Esophagus muscularis mucosa (tissue), 4 donors: ENCODE results near the gene RNF111. TPM values are rescaled to one million over a fixed set of nuclear protein-coding genes. Genes with fewer than 3 reads are reported as not detected.
"Not testable (repeated sequence)": the region's sequence is repeated elsewhere in the genome, so short reads cannot be mapped to it uniquely, and the experiment has no call there.

Experiments
- DNase-seq: peaks from one replicate; pipeline ENCODE4 v3.0.0-alpha.2; 2017; ENCODE audit errors: extremely low spot score
- H3K27ac ChIP-seq, 4 donors: fragments of 200-600 bp; sonication (generic); replicated peaks in 1 of 4; 1 replicate in 3 of 4; 2 replicates in 1 of 4; pipeline ENCODE4 v1.5.1; 2016 to 2019; ENCODE audit warnings: mild to moderate bottlenecking in 1 of 4
- H3K27me3 ChIP-seq, 4 donors: fragments of 200-600 bp; sonication (generic); one replicate each; pipeline versions ENCODE4 v1.5.1 to v1.6.0; 2016 to 2019
- H3K36me3 ChIP-seq, 4 donors: fragments of 200-600 bp; sonication (generic); one replicate each; pipeline ENCODE4 v1.5.1; 2016 to 2019
- H3K4me1 ChIP-seq, 4 donors: fragments of 200-600 bp; sonication (generic); one replicate each; pipeline ENCODE4 v1.5.1; 2016 to 2019
- H3K4me3 ChIP-seq, 4 donors: fragments of 200-600 bp; sonication (generic); 1 replicate in 2 of 4; 2 replicates in 2 of 4; pipeline ENCODE4 v1.5.1; 2016 to 2019; ENCODE audit warnings: mild to moderate bottlenecking in 4 of 4, moderate library complexity in 1 of 4
- H3K9me3 ChIP-seq, 4 donors: fragments of 200-600 bp; sonication (generic); 1 replicate in 3 of 4; 2 replicates in 1 of 4; pipeline ENCODE4 v1.5.1; 2016 to 2019
- EP300 ChIP-seq: sonication (generic); formaldehyde crosslinking; IDR thresholded peaks from one replicate; pipeline ENCODE4 v1.6.1; 2017; ENCODE audit warnings: antibody characterized with exemption
- POLR2A ChIP-seq: fragments of 450-650 bp; IDR thresholded peaks from one replicate; pipeline ENCODE4 v1.6.1; 2017; ENCODE audit warnings: antibody characterized with exemption, moderate library complexity, mild to moderate bottlenecking, low read depth
- POLR2AphosphoS5 ChIP-seq, 2 donors: sonication (generic); formaldehyde crosslinking; IDR thresholded peaks; one replicate each; pipeline ENCODE4 v1.6.1; 2017; ENCODE audit warnings: antibody characterized with exemption in 2 of 2
- WGBS: methylation state at CpG from one replicate; pipeline ENCODE4 v1.1.5; 2018; 5-methylcytosine and 5-hydroxymethylcytosine counted together
- intact Hi-C: fragments of 100-400 bp; cut with DNase I; formaldehyde crosslinking; loops from one replicate; pipeline ENCODE4 v1.15.1; 2023
- total RNA-seq, 4 donors: library from RNA; depleted of rRNA; stranded (reverse); fragments of >200 nt; gene quantifications; one replicate each; pipeline versions ENCODE4 v1.1.0 to v1.2.1, GENCODE V29; 2016
- TF ChIP-seq, protein P1 (sequence below), 3 experiments: fragments of 200-600 bp in 2 of 3; fragments of 450-650 bp in 1 of 3; sonication (generic) in 2 of 3; IDR thresholded peaks; one replicate each; pipeline ENCODE4 v1.5.1; 2017 to 2019; ENCODE audit warnings: antibody characterized with exemption in 3 of 3, mild to moderate bottlenecking in 2 of 3, moderate library complexity in 1 of 3

Gene RNF111
- total RNA-seq, 4 donors from 2014 or later: 14.1 to 19.9 (median 18.4) TPM

DNA sequence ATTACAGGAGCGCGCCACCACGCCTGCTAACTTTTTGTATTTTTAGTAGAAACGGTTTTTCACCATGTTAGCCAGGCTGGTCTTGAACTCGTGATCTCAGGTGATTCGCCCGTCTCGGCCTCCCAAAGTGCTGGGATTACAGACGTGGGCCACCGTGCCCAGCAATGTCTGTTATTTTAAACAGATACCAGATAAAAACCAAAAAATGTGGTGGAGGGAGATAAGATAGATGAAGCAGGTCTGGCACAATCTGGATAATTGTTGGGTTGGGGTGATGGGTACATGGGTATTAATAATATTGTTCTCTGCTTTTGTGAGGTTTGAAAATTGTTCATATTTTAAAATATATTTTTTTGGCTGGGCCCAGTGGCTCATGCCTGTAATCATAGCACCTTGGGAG is 4.7 kb downstream of the RNF111 start:
- intact Hi-C loops: no loop called here
- H3K27me3 ChIP-seq: no peaks in the 10 kb centered on the region
- WGBS: 93% methylated on average over 10 of the region's 10 CpGs

DNA sequence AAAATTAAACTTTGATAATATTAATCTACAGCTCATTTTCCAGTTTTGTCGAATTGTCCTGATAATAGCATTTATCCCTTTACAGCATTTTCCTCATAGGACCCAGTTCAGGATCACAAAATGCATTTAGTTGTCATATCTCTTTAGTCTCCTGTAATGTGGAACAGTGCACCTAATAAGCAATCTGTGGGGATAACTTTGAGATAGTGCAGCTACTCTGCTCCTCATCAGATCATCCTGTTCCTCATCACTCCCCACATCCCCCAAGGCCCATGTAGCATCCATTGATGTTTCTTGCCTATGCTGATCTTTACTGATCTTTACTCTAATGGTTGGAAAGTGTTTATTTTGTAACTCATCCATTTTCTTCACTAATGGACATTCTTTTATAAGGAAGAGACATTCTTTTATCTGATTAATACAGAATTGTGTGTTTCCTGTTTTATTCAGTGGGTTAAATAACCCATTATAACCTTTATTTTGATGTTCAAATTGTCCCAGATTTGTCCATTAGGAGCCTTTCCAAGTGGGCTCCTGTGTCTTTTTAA is 7.5 kb downstream of the RNF111 start:
- H3K27ac ChIP-seq: no peak overlapping the region
- peaks cover 0 to 7% (median 3%) of the 10 kb centered on the region in 4 donors for H3K36me3 ChIP-seq
- H3K4me3 ChIP-seq: no peak overlapping the region
- no peak for DNase-seq
- WGBS: 93% methylated on average over 1 of the region's 1 CpG
- H3K4me1 ChIP-seq: peaks cover 15 to 36% (median 31%) of the 10 kb centered on the region in 4 donors
- H3K27me3 ChIP-seq: no peaks in the 10 kb centered on the region
- no peaks in the 10 kb centered on the region for H3K9me3 ChIP-seq
- TF ChIP-seq POLR2AphosphoS5 (IDR thresholded peaks at IDR 0.05) (no peak), EP300 (no peak), POLR2A (no peak)
- TF ChIP-seq, protein P1, sequence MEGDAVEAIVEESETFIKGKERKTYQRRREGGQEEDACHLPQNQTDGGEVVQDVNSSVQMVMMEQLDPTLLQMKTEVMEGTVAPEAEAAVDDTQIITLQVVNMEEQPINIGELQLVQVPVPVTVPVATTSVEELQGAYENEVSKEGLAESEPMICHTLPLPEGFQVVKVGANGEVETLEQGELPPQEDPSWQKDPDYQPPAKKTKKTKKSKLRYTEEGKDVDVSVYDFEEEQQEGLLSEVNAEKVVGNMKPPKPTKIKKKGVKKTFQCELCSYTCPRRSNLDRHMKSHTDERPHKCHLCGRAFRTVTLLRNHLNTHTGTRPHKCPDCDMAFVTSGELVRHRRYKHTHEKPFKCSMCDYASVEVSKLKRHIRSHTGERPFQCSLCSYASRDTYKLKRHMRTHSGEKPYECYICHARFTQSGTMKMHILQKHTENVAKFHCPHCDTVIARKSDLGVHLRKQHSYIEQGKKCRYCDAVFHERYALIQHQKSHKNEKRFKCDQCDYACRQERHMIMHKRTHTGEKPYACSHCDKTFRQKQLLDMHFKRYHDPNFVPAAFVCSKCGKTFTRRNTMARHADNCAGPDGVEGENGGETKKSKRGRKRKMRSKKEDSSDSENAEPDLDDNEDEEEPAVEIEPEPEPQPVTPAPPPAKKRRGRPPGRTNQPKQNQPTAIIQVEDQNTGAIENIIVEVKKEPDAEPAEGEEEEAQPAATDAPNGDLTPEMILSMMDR (IDR thresholded peaks at IDR 0.05): no peak
- intact Hi-C loops: no loop called here

More for the DNA sequence above, 4.7 kb downstream of the RNF111 start:
- no peak for DNase-seq
- TF ChIP-seq POLR2AphosphoS5 (IDR thresholded peaks at IDR 0.05) (no peak), POLR2A (no peak), EP300 (no peak)
- TF ChIP-seq, protein P1 (IDR thresholded peaks at IDR 0.05): no peak
- H3K36me3 ChIP-seq: peaks cover 0 to 7% (median 3%) of the 10 kb centered on the region in 4 donors
- H3K4me3 ChIP-seq: no peak overlapping the region
- H3K4me1 ChIP-seq: peaks cover 27 to 50% (median 40%) of the 10 kb centered on the region in 4 donors
- no peaks in the 10 kb centered on the region for H3K9me3 ChIP-seq
- H3K27ac ChIP-seq: no peak overlapping the region

DNA sequence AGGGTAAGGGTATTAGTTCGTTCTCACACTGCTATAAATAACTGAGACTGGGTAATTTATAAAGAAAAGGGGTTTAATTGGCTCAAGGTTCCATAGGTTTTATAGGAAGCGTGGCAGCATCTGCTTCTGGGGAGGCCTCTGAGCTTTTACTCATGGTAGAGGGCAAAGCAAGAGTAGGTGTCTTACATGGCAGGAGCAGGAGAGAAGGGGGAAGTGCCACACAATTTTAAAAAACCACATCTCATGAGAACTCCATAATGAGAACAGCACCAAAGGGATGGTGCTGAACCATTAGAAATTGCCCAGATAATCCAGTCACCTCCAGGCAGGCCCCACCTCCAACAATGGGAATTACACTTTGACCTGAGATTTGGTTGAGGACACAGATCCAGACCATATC is 12.2 kb downstream of the RNF111 start:
- no peak overlapping the region for H3K4me3 ChIP-seq
- 97% methylated on average over 2 of the region's 2 CpGs for WGBS
- H3K36me3 ChIP-seq: peaks cover 0 to 6% (median 1%) of the 10 kb centered on the region in 4 donors
- DNase-seq: no peak
- TF ChIP-seq EP300 (no peak), POLR2A (no peak), POLR2AphosphoS5 (IDR thresholded peaks at IDR 0.05) (no peak)
- TF ChIP-seq, protein P1 (IDR thresholded peaks at IDR 0.05): no peak
- peaks cover 8 to 22% (median 19%) of the 10 kb centered on the region in 4 donors for H3K4me1 ChIP-seq
- H3K9me3 ChIP-seq: no peaks in the 10 kb centered on the region
- H3K27ac ChIP-seq: no peak overlapping the region
- H3K27me3 ChIP-seq: no peaks in the 10 kb centered on the region
- intact Hi-C loops: no loop called here

DNA sequence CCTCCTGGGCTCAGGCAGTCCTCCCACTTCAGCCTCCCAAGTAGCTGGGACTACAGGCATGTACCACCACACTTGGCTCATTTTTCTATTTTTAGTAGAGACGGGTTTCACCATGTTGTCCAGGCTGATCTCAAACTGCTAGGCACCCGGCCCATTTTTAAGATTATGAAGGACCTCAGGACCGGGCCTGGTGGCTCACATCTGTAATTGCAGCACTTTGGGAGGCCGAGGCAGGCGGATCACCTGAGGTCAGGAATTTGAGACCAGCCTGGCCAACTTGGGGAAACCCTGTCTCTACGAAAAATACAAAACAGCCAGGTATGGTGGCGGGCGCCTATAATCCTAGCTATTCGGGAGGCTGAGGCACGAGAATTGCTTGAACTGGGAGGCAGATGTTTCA is 12.8 kb downstream of the RNF111 start:
- H3K36me3 ChIP-seq, intact Hi-C loops, H3K27ac ChIP-seq, H3K4me3 ChIP-seq, H3K27me3 ChIP-seq, H3K9me3 ChIP-seq, DNase-seq: not testable (repeated sequence)
- peaks cover 6 to 21% (median 15%) of the 10 kb centered on the region in 4 donors for H3K4me1 ChIP-seq
- WGBS: 95% methylated on average over 10 of the region's 10 CpGs

GRCh38 chr15:59001946-59002345 is 14.5 kb downstream of the RNF111 start:
- WGBS: 97% methylated on average over 5 of the region's 5 CpGs
- TF ChIP-seq, protein P1 (IDR thresholded peaks at IDR 0.05): no peak
- TF ChIP-seq POLR2AphosphoS5 (IDR thresholded peaks at IDR 0.05): no peak
- no peak for TF ChIP-seq POLR2A
- TF ChIP-seq EP300: no peak
- no peak for DNase-seq
- peaks cover 0 to 12% (median 4%) of the 10 kb centered on the region in 4 donors for H3K36me3 ChIP-seq
- intact Hi-C loops: no loop called here
- H3K9me3 ChIP-seq: no peaks in the 10 kb centered on the region
- H3K27me3 ChIP-seq: no peaks in the 10 kb centered on the region
- H3K4me3 ChIP-seq: no peak overlapping the region
- peaks cover 0 to 11% (median 4%) of the 10 kb centered on the region in 4 donors for H3K4me1 ChIP-seq
- no peak overlapping the region for H3K27ac ChIP-seq
